GM23338 (cell line): Measurements from ENCODE around the gene TRUB2. TPM values are rescaled to one million over a fixed set of nuclear protein-coding genes. Genes with fewer than 3 reads are reported as not detected.

ENCODE experiments used
- ATAC-seq: fragments of 200-7000 bp; cut with Tn5 transposase; 3 replicates; pipeline ENCODE4 v1.9.1; 2020
- DNase-seq: peaks from one replicate; pipeline ENCODE4 v3.0.0-alpha.2; 2015; ENCODE audit warnings: low spot score
- H2AFZ ChIP-seq: fragments of 200-600 bp; sonication (generic); 2 replicates; pipeline ENCODE4 v1.8.0; 2016; ENCODE audit warnings: antibody characterized with exemption, mild to moderate bottlenecking, moderate library complexity
- H3F3A ChIP-seq: fragments of 200-600 bp; sonication (generic); replicated peaks from 2 replicates; pipeline ENCODE4 v1.8.0; 2017; ENCODE audit warnings: antibody characterized with exemption, mixed run types, low read depth
- H3K27ac ChIP-seq: fragments of 200-600 bp; sonication (generic); 2 replicates; pipeline ENCODE4 v1.6.1; 2016; ENCODE audit warnings: low read depth
- H3K27me3 ChIP-seq: fragments of 200-600 bp; sonication (generic); 2 replicates; pipeline ENCODE4 v1.8.0; 2016; ENCODE audit warnings: mild to moderate bottlenecking, mixed run types, moderate library complexity; ENCODE audit not compliant: insufficient read depth
- H3K36me3 ChIP-seq: fragments of 200-600 bp; sonication (generic); 2 replicates; pipeline ENCODE4 v1.8.0; 2016; ENCODE audit warnings: mild to moderate bottlenecking; ENCODE audit not compliant: insufficient read depth
- H3K4me1 ChIP-seq: fragments of 200-600 bp; sonication (generic); 2 replicates; pipeline ENCODE4 v1.8.0; 2016; ENCODE audit warnings: mild to moderate bottlenecking, moderate library complexity; ENCODE audit not compliant: insufficient read depth
- H3K4me2 ChIP-seq: fragments of 200-600 bp; sonication (generic); 2 replicates; pipeline ENCODE4 v1.7.1; 2017; ENCODE audit warnings: mixed run types
- H3K4me3 ChIP-seq: fragments of 200-600 bp; sonication (generic); 2 replicates; pipeline ENCODE4 v1.6.1; 2016; ENCODE audit warnings: mixed run types
- H3K79me2 ChIP-seq: fragments of 200-600 bp; sonication (generic); replicated peaks from 2 replicates; pipeline ENCODE4 v1.8.0; 2017; ENCODE audit warnings: mild to moderate bottlenecking; ENCODE audit not compliant: insufficient read depth
- H3K9me2 ChIP-seq: fragments of 200-600 bp; sonication (generic); 2 replicates; pipeline ENCODE4 v1.8.0; 2017; ENCODE audit not compliant: insufficient read depth
- H4K20me1 ChIP-seq: fragments of 200-600 bp; sonication (generic); replicated peaks from 2 replicates; pipeline ENCODE4 v1.8.0; 2017; ENCODE audit warnings: mild to moderate bottlenecking; ENCODE audit not compliant: insufficient read depth
- H3K27ac Mint-ChIP-seq: 2 replicates; pipeline ENCODE4 v1.8.0; 2020; ENCODE audit warnings: inconsistent platforms, mild to moderate bottlenecking, moderate library complexity, mixed read lengths
- H3K27me3 Mint-ChIP-seq: 3 replicates; pipeline ENCODE4 v1.8.0; 2022; ENCODE audit warnings: low read depth, mild to moderate bottlenecking, moderate library complexity, mixed read lengths, inconsistent platforms; ENCODE audit not compliant: insufficient read depth, poor library complexity
- H3K36me3 Mint-ChIP-seq: 3 replicates; pipeline ENCODE4 v1.8.0; 2021; ENCODE audit warnings: low read depth, mild to moderate bottlenecking, inconsistent platforms, moderate library complexity, mixed read lengths
- H3K4me1 Mint-ChIP-seq: 3 replicates; pipeline ENCODE4 v1.8.0; 2020; ENCODE audit warnings: mild to moderate bottlenecking, inconsistent platforms, mixed read lengths
- H3K4me3 Mint-ChIP-seq: 3 replicates; pipeline ENCODE4 v1.8.0; 2021; ENCODE audit warnings: moderate library complexity, mild to moderate bottlenecking, inconsistent platforms, mixed read lengths
- H3K9me3 Mint-ChIP-seq: 3 replicates; pipeline ENCODE4 v1.8.0; 2020; ENCODE audit warnings: moderate library complexity, mild to moderate bottlenecking, inconsistent platforms, mixed read lengths
- CREB1 ChIP-seq: fragments of 250-450 bp; sonication (Bioruptor Pico); IDR thresholded peaks from 2 replicates; pipeline ENCODE4 v1.5.0; 2020; ENCODE audit warnings: low read depth, mild to moderate bottlenecking, moderate library complexity
- EZH2phosphoT487 ChIP-seq: fragments of 200-600 bp; sonication (generic); IDR thresholded peaks from one replicate; pipeline ENCODE4 v1.8.1; 2018; ENCODE audit warnings: antibody characterized with exemption; ENCODE audit not compliant: unreplicated experiment
- STAT1 ChIP-seq: IDR thresholded peaks from one replicate; pipeline ENCODE4 v1.6.1; 2016; ENCODE audit warnings: antibody characterized with exemption; ENCODE audit not compliant: unreplicated experiment
- ZNF331 ChIP-seq: fragments of 250-450 bp; sonication (Bioruptor Pico); IDR thresholded peaks from 2 replicates; pipeline ENCODE4 v1.5.0; 2020; ENCODE audit warnings: low read depth, mild to moderate bottlenecking, moderate library complexity
- polyA plus RNA-seq: library from polyadenylated mRNA; unstranded; fragments of >200 nt; fragmentation: Nextera tagmentation; extraction: Ambion mirVana; gene quantifications from 2 replicates; pipeline ENCODE4 v1.2.1, GENCODE V29; 2016
- total RNA-seq: library from RNA; depleted of rRNA; stranded (reverse); fragments of >200 nt; shearing (Covaris generic); gene quantifications from 2 replicates; pipeline ENCODE4 v1.2.3, GENCODE V29; 2014
- TF ChIP-seq, protein P1 (sequence below), 2 experiments: fragments of 200-600 bp in 1 of 2; sonication (generic) in 1 of 2; conservative IDR thresholded peaks; 2 replicates each; pipeline versions ENCODE4 v1.5.1 to v1.6.1; 2016 to 2017; ENCODE audit warnings: antibody characterized with exemption in 2 of 2, low read depth in 2 of 2, mild to moderate bottlenecking in 2 of 2, moderate library complexity in 1 of 2
- TF ChIP-seq, protein P2 (sequence below): IDR thresholded peaks from one replicate; pipeline ENCODE4 v1.6.1; 2018; ENCODE audit warnings: antibody characterized with exemption; ENCODE audit not compliant: unreplicated experiment

The TRUB2 gene
- total and polyA plus RNA-seq, 2 experiments from 2014 or later, result 15.4 to 31.4 TPM

DNA sequence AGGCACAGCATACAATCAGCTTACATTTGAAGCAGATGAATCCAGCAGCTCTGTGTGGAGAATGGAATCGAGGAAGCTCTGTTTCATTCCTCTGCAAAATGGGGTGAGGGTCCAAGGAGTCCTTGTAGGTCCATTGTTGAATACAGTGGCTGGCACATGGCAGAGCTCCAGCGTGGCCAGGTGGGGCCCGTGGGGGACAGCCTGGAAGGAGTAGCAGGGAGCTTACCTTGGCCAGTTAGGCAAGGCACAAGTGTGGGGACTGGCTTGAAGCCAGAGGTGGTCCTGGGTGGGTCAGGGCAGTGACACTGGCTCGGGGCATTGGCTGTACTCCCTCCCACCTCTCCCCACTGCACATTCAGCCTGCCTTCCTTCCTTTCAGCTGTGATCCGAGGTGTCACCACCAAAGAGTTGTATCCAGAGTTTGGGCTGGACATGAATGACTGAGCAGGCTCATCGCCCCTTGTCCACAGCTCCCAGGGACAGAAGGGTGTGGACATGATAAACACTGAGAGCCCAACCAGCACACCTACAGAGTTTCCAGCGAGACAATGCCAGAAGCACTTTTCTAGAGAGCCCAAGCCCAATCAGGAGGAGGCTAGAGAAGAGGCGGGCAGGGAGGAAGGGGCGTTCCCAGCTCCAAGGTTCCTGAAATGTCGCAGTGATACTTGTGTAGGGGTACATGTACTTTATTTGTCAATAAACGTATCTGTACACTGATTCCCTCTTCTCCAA, 33.8 kb downstream of the TRUB2 start:
- Histone ChIP-seq H3K27ac (no peak overlapping the region), H4K20me1 (no peaks in the 10 kb centered on the region), H3K9me2 (no peaks in the 10 kb centered on the region), H3K27me3 (no peaks in the 10 kb centered on the region), H3F3A (no peaks in the 10 kb centered on the region), H3K4me3 (no peak overlapping the region), H3K4me2 (no peak overlapping the region), H3K4me1 (no peaks in the 10 kb centered on the region), H3K79me2 (no peaks in the 10 kb centered on the region), H2AFZ (no peak overlapping the region), H3K36me3 (no peaks in the 10 kb centered on the region)
- TF ChIP-seq CREB1 (CRISPR knock-in tag), result no peak
- TF ChIP-seq, protein P1, sequence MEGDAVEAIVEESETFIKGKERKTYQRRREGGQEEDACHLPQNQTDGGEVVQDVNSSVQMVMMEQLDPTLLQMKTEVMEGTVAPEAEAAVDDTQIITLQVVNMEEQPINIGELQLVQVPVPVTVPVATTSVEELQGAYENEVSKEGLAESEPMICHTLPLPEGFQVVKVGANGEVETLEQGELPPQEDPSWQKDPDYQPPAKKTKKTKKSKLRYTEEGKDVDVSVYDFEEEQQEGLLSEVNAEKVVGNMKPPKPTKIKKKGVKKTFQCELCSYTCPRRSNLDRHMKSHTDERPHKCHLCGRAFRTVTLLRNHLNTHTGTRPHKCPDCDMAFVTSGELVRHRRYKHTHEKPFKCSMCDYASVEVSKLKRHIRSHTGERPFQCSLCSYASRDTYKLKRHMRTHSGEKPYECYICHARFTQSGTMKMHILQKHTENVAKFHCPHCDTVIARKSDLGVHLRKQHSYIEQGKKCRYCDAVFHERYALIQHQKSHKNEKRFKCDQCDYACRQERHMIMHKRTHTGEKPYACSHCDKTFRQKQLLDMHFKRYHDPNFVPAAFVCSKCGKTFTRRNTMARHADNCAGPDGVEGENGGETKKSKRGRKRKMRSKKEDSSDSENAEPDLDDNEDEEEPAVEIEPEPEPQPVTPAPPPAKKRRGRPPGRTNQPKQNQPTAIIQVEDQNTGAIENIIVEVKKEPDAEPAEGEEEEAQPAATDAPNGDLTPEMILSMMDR (conservative IDR thresholded peaks at IDR 0.05; ENCODE audit: low read depth in 2 of 2), result no peak
- TF ChIP-seq EZH2phosphoT487, result no peak
- TF ChIP-seq, protein P2, sequence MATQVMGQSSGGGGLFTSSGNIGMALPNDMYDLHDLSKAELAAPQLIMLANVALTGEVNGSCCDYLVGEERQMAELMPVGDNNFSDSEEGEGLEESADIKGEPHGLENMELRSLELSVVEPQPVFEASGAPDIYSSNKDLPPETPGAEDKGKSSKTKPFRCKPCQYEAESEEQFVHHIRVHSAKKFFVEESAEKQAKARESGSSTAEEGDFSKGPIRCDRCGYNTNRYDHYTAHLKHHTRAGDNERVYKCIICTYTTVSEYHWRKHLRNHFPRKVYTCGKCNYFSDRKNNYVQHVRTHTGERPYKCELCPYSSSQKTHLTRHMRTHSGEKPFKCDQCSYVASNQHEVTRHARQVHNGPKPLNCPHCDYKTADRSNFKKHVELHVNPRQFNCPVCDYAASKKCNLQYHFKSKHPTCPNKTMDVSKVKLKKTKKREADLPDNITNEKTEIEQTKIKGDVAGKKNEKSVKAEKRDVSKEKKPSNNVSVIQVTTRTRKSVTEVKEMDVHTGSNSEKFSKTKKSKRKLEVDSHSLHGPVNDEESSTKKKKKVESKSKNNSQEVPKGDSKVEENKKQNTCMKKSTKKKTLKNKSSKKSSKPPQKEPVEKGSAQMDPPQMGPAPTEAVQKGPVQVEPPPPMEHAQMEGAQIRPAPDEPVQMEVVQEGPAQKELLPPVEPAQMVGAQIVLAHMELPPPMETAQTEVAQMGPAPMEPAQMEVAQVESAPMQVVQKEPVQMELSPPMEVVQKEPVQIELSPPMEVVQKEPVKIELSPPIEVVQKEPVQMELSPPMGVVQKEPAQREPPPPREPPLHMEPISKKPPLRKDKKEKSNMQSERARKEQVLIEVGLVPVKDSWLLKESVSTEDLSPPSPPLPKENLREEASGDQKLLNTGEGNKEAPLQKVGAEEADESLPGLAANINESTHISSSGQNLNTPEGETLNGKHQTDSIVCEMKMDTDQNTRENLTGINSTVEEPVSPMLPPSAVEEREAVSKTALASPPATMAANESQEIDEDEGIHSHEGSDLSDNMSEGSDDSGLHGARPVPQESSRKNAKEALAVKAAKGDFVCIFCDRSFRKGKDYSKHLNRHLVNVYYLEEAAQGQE, result no peak
- no peak for TF ChIP-seq STAT1
- Mint-ChIP-seq H3K9me3 (no peaks in the 10 kb centered on the region; the same call in 2 of the 3 replicates), H3K27ac (no peak overlapping the region), H3K4me1 (no peaks in the 10 kb centered on the region), H3K27me3 (no peaks in the 10 kb centered on the region), H3K36me3 (peaks cover 17% of the 10 kb centered on the region), H3K4me3 (no peak overlapping the region)
- no peak for DNase-seq
- ATAC-seq, result no peak

DNA sequence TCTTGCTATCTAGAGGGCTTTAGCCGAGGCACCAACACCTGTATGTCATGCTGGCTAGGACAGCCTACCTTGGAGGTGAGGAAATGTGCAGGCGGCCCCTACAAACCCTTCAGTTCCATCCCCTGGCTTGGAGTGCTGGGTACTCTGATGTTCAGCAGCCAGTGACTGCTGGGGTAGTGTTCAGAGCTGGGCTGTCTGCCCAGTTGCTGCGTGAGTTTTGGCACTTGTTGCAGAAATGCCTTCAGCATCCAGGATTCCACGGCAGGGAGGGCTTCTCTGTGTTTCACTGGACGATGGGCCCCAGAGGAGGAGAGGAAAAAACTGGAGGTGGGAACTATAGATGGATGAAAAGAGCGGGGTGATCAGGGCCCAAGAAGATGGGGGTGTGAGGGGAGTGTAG, 35.8 kb downstream of the TRUB2 start:
- H3K4me1 ChIP-seq, result no peaks in the 10 kb centered on the region
- no peak overlapping the region for H3K4me2 ChIP-seq
- H3K36me3 Mint-ChIP-seq, result peaks cover 17% of the 10 kb centered on the region
- no peaks in the 10 kb centered on the region for H3K9me2 ChIP-seq
- no peaks in the 10 kb centered on the region; the same call in 1 of the 2 replicates for H4K20me1 ChIP-seq
- no peak overlapping the region for H3K27ac Mint-ChIP-seq
- TF ChIP-seq, protein P2, result no peak
- no peak for TF ChIP-seq ZNF331 (CRISPR knock-in tag)
- DNase-seq (no peak), ATAC-seq (no peak)
- H3K27me3 Mint-ChIP-seq, result no peaks in the 10 kb centered on the region
- H2AFZ ChIP-seq, result no peak overlapping the region
- H3K4me3 ChIP-seq, result no peak overlapping the region
- no peaks in the 10 kb centered on the region for H3K36me3 ChIP-seq
- no peaks in the 10 kb centered on the region; the same call in 2 of the 3 replicates for H3K9me3 Mint-ChIP-seq
- no peaks in the 10 kb centered on the region for H3K79me2 ChIP-seq
- H3K27ac ChIP-seq, result no peak overlapping the region
- no peak overlapping the region; the same call in 2 of the 3 replicates for H3K4me3 Mint-ChIP-seq
- no peaks in the 10 kb centered on the region for H3K27me3 ChIP-seq
- no peaks in the 10 kb centered on the region for H3F3A ChIP-seq
- H3K4me1 Mint-ChIP-seq, result no peaks in the 10 kb centered on the region
